Fibroblast of upper back skin (primary cell): ENCODE results near the gene KDM5C.
"Not testable (repeated sequence)": the region's sequence is repeated elsewhere in the genome, so short reads cannot be mapped to it uniquely, and the experiment has no call there.

Experiments used
- DNase-seq: peaks from one replicate; pipeline ENCODE4 v3.0.0-alpha.2; 2013

The KDM5C gene

GRCh38 chrX:53186351-53186750, 38.7 kb downstream of the KDM5C start:
- peak; percentile 29 for DNase-seq

DNA sequence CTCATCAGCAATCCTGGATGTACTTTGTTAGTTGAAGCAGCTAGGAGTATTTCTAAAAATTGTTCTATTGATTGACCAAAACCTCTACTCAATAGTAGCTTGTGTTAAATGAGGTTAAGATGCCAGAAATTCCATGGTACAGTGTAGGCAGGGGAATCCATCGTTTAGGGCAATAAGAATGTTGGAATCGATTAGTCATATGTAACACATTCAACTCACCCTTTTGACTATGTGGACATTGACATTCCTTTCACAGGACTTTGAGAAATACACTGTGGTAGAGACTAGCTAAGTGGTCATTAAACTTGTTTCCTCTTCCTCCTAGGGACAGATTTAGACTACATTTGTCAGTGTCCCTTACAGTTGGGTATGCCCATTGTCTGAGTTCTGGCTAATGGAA, 40.2 kb downstream of the KDM5C start:
- peak; percentile 80 for DNase-seq

DNA sequence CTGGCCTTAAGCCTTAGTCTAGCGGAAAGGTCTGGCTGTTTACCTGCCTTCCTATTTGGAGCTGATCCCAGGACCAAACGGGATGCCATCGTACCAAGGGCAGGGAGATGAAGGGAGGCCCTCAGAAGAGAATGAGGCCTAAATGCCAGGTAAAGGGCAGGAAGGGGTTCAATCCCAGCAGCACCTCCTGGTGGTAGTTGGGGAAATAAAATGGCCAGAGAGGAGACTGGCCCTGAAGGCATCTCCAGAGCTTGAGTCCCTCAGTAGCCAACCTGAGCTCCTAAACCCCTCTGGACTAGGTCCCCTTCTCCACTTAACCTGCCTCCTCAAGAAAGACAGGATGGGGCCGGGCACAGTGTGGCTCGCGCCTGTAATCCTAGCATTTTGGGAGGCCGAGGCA, 53.7 kb downstream of the KDM5C start:
- DNase-seq = no peak

DNA sequence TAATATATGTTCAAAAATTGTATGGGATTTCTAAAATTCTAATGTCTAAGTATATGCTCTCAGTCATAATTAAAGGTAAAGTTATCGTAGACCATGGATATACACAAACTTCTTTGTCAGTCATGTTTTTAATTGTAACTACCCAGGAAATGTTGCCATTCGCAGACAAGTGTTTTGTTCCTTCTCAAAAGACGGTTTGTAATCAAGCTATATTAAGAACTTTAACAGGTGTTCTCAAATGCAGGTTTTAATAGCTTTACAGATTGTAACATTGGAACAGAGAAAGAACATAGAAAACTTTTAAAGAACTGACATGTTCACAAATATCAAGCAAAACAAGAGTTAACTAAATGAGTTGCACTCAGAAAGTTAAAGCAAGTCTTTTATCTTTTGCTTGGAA, 58.9 kb downstream of the KDM5C start:
- DNase-seq = no peak

DNA sequence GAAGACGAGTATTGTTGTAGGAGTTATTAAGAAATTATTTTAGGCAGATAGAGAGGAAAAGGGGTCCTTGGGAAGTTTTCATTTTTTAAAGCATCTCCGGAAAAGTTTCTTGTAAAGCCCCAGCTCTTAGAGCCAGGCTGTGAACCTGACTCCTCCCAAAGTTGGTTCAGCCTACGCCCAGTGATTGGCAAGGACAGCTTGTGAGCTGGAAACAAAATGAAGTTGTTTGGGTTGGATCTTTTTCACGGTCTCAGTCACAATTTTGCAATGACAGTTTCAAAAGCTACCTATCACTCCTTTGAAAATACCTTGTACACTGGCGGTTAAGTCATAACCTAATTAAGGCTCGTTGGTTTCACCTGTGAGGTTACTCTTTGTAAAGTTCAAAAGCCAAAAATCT, 60.4 kb downstream of the KDM5C start:
- DNase-seq = not testable (repeated sequence)

DNA sequence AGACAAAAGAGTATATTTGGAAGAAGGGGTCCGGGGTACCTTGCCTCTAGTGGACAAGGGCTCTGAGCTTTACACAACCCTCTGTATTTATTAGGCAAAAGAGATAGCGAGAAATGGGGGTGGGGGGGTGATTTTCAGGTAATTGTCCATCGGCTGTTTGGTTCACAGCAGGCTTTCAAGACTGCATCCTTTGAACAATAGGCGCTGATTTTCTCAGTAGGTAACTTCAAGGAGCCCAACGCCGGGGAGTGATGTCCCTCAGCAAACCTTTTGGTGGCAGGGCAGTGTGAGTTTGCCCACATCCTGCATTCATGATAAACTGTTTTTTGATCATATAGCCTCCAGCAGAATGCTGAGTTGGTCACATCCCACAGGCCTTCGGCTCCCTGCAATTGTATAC, 61.6 kb downstream of the KDM5C start:
- no peak for DNase-seq

DNA sequence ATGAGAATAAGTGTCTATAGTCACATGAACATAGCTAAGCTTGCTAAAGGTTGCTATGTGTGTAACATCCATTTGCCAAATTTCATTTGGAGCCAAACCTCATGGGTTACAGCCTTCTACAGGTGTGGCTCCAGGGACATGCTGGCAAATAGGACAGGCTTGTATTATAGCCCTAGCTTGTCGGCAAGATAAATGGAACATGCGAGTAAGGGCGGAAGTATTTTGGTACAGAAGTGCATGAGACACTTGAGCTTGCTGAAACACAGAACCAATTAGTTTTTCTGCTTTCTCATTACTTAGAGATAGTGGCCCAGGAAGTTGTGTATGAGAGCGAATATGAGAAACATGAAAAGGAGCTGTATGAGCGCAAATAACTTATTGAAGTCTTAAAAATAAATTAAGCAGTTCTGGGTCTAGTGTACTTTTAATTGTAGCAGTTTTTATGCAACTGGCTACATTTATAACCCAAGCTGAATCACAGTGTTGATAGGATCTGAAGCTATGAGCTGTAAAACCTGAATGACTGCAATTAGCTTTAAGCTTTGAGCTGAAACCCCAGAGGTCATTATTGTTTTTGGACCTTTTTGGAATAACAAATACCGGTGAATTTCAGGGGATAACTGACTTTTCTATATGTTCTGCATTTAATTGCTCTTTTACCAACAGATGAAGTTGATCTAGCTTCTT, 64.6 kb downstream of the KDM5C start:
- no peak for DNase-seq

- no peak for DNase-seq
Observed at GRCh38 chrX:53159184-53159583, 65.8 kb downstream of the KDM5C start.

DNA sequence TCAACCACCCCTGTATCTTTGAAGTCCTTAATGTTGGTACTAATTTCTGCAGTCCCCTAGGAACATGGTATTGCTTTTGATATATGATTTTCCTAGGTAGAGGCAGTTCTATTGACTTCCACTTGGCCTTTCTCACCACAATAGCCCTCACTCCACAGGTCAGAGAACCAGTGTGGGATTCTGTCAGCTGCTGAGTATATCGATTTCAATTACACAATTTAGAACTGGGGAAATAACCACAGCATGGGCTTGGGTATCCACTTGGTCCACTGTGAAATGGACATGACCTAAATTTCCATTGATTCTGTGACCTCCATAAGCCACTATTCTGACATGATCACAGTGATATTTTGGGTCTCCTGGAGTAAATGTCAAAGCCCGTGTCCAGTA, 68.8 kb downstream of the KDM5C start:
- DNase-seq = no peak

GRCh38 chrX:53155512-53156206, 69.3 kb downstream of the KDM5C start:
- no peak for DNase-seq

DNA sequence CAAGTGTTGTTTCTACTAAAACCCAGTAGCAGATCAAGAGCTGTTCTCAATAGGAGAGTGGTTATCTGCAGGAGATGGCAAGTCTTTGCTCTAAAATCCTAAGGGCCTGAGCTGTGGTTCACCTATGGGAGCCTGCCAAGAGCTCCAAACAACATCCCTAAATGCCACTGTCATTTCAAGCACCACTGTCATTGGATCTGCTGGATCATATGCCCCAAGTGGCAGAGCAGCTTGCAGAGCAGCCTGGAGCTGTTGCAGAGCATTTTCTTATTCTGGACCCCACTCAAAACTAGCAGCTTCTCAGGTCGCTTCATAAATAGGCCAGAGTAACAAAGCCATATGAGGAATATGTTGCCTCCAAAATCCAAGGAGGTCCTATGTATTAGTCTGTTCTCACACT, 71.4 kb downstream of the KDM5C start:
- DNase-seq = no peak
